IPS-NIHi7 (cell line): ENCODE measurements around the gene LPIN1.
"Not testable (repeated sequence)": the region's sequence is repeated elsewhere in the genome, so short reads cannot be mapped to it uniquely, and the experiment has no call there.

ENCODE experiments used
- DNase-seq: peaks from one replicate; pipeline ENCODE4 v3.0.0; 2012; ENCODE audit warnings: mixed read lengths; ENCODE audit errors: extremely low spot score

Gene LPIN1

GRCh38 chr2:11743846-11744553 lies 2.4 kb upstream of the LPIN1 start:
- peak; percentile 93 for DNase-seq

- peak; percentile 61 for DNase-seq
These were observed 1.6 kb upstream of the LPIN1 start for GRCh38 chr2:11744631-11745394.

- DNase-seq = no peak
These were observed 638 bp upstream of the LPIN1 start for GRCh38 chr2:11745613-11746375.

GRCh38 chr2:11746807-11747459 lies 501 bp downstream of the LPIN1 start:
- peak; percentile 50 for DNase-seq

- DNase-seq = no peak
These were observed 1.8 kb downstream of the LPIN1 start for GRCh38 chr2:11748018-11748860.

GRCh38 chr2:11748861-11749645 lies 2.6 kb downstream of the LPIN1 start:
- DNase-seq = no peak

DNA sequence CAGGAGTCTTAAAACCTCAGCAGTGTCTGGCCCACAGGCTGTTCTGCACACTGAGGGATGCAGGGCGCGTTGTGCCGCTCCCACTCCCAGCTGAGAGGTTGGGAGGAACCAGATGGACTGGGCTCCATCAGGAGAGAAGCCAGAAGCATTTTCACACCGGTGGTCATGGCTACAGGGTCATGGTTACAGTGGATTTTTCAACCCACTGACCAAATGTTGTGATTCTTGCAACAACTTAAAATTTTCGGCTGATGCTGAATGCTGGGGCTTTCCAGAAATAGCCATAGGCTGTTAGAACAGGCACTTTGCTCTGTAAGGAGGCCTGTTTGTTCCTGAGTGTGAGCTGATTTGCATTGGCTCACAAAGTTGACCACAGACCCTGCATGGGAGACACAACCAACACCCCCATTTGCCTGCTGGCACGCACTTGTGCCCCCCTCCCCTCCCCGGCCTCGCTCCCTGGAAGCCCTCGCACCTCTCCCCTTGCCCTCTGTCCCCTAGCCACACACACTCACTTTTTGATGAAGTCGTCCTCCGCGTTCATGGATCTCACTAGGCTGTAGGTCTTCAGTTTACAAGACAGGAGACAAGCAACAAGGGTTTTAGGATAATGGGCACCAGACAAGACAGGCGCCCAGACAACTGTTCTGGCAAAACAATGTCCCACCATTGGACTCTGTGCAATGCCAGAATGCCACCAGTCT lies 3.4 kb downstream of the LPIN1 start:
- no peak for DNase-seq

GRCh38 chr2:11750422-11750821 lies 4.0 kb downstream of the LPIN1 start:
- no peak for DNase-seq

GRCh38 chr2:11750917-11751316 lies 4.5 kb downstream of the LPIN1 start:
- DNase-seq = no peak

DNA sequence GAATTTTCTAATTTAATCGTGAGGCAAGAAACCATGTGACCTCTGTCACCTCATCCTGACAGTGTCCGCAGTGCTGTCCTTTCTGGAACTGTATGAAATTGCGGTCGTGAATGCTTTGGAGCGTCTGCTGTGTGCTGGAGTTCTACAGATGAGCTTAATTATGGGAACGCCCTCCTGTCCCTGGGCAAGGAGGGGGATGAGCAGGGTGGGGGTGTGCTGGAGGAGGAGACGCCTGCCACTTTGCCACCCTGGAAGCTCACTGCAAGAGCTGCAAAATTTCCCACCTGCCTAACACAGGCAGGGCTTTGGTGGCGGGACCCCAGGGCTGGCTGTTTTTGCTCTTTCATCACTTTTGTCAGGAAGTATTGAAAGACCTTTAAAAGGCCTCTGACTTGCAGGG lies 6.5 kb downstream of the LPIN1 start:
- DNase-seq = no peak

- DNase-seq = no peak
These were observed 7.0 kb downstream of the LPIN1 start for GRCh38 chr2:11753452-11753885.

DNA sequence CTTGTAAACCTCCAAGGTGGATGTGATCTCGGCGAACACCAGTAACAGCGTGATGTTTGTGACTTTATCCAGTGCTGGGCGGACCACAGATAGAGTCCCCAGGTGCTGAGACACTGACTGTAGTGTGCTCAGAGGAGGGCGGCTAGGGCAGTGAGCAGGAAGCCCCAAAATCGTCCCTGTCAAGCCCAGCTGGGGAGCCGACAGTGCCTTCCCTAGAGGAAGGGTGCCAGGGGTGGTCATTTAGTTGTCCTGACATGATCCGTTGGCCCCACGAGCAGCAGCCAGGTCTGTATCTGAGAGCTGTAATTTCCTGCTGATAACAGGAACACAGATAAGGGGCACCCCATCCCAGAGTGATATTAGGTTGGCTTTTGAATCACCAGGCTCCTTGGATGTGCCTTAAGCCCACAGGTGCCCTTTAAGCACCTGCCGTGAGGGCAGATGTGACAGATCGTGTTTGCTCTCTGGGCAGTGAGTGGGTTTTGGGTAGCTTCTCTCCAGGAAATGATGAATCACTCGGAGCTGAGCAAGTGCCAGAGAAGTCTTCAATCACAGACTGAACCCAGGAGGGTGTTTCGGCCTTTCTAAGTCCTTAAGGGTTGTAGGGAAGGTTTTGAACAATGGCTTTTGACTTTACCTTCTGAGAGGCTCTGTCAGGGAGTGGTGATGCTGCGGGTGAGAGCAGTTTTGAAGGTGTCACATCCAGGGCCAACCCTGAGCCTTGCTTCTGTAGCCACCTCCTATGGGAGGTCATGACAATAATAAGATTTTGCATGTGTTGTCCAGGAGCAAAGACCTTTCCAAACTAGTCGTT lies 7.7 kb downstream of the LPIN1 start:
- no peak for DNase-seq

- DNase-seq = no peak
These were observed 8.2 kb downstream of the LPIN1 start for GRCh38 chr2:11754700-11755015.

DNA sequence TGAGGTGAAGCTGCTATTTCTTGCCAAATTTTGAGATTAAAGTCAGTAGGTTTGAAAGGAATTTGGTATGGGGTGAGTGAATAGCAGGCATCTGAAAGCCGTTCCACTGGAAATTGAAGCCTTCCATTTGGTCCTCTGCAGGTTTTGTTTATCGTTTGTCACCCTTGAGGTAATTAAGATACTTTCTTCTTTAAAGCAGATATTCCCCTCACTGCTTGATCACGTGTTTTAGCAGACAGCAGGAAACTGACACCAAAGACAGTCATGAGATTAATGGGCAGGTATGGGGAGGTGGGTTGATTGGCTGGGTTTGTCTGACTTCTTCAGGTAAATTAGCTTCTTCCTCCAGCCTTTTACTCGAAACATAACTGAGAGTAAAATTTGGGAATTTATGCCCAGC lies 10.7 kb downstream of the LPIN1 start:
- no peak for DNase-seq

DNA sequence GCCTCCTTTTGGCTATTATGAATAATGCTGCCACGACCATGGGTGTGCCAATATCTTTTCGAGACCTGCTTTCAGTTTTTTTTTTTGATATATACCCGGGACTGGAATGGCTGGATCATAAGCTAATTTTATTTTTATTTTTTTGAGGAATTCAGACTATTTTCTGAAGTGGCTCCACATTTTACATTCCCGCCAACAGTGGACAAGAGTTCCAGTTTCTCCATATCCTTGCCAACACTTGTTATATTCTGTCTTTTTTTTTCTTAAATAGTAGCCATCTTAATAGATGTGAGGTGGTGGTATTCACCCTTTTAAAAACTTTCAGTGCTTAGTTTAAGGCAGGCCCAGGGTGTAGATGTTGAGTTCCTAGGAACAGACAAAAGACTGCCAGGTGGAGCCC lies 11.8 kb downstream of the LPIN1 start:
- no peak for DNase-seq

DNA sequence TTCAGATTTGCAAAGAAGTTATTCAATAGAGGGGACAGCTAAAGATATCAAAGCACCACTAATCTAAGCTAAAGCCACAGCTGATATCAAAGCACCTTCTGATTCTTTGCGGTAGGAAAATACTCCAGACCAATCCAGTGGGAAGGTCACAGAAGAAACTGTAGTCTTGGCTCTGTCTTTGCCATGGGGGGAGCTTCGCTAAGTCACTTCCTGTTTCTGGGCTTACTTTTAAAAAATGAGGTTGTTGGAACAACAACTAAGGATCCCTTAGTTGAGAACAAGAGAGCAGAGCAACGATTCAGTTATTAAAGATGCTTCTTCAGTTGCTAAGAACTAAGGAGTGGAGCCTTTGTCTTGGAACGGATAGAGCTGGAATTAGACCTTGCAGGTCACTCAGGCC lies 12.2 kb downstream of the LPIN1 start:
- DNase-seq = no peak

DNA sequence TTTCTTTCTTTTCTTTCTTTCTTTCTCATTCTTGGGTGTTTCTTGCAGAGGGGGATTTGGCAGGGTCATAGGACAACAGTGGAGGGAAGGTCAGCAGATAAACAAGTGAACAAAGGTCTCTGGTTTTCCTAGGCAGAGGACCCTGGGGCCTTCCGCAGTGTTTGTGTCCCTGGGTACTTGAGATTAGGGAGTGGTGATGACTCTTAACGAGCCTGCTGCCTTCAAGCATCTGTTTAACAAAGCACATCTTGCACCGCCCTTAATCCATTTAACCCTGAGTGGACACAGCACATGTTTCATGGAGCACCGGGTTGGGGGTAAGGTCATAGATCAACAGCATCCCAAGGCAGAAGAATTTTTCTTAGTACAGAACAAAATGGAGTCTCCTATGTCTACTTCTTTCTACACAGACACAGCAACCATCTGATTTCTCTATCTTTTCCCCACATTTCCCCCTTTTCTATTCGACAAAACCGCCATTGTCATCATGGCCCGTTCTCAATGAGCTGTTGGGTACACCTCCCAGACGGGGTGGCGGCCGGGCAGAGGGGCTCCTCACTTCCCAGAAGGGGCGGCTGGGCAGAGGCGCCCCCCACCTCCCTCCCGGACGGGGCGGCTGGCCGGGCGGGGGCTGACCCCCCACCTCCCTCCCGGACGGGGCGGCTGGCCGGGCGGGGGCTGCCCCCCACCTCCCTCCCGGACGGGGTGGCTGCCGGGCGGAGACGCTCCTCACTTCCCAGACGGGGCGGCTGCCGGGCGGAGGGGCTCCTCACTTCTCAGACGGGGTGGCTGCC lies 12.9 kb downstream of the LPIN1 start:
- DNase-seq = not testable (repeated sequence)

GRCh38 chr2:11761259-11761658 lies 14.8 kb downstream of the LPIN1 start:
- no peak for DNase-seq
